Fibroblast of skin of back (primary cell): ENCODE results near the gene ALDH16A1.
"Not testable (repeated sequence)": the region's sequence is repeated elsewhere in the genome, so short reads cannot be mapped to it uniquely, and the experiment has no call there.

Experiments used
- DNase-seq: peaks from one replicate; pipeline ENCODE4 v3.0.0-alpha.2; 2013

Gene ALDH16A1

GRCh38 chr19:49441210-49441959, 11.6 kb upstream of the ALDH16A1 start, which contains the start of gene SLC17A7:
SLC17A7 (minus strand) TSS chr19:49441527; CDS start chr19:49441379, 148 bp downstream.
- no peak for DNase-seq

GRCh38 chr19:49441960-49442350, 11.1 kb upstream of the ALDH16A1 start:
- DNase-seq: no peak

- DNase-seq: peak; percentile 30
These were observed 10.7 kb upstream of the ALDH16A1 start for GRCh38 chr19:49442354-49442753.

- peak; percentile 92 for DNase-seq
These were observed 10.2 kb upstream of the ALDH16A1 start for GRCh38 chr19:49442771-49443365.

- DNase-seq: peak; percentile 95
These were observed 9.5 kb upstream of the ALDH16A1 start for GRCh38 chr19:49443366-49444099.

- not testable (repeated sequence) for DNase-seq
These were observed 8.8 kb upstream of the ALDH16A1 start for GRCh38 chr19:49444100-49444700.

GRCh38 chr19:49445997-49446396, 7.0 kb upstream of the ALDH16A1 start:
- DNase-seq: no peak

GRCh38 chr19:49447485-49448431, 5.3 kb upstream of the ALDH16A1 start:
- peak; percentile 39 for DNase-seq

- DNase-seq: no peak
These were observed 4.6 kb upstream of the ALDH16A1 start for GRCh38 chr19:49448432-49448786.

- no peak for DNase-seq
These were observed 2.6 kb upstream of the ALDH16A1 start for GRCh38 chr19:49450405-49450804.

GRCh38 chr19:49451430-49452181, 1.4 kb upstream of the ALDH16A1 start, which contains the start of gene PIH1D1:
PIH1D1 (minus strand) TSS chr19:49451814; CDS start chr19:49451574, 240 bp downstream.
- peak; percentile 100 for DNase-seq

- DNase-seq: no peak
These were observed 774 bp downstream of the ALDH16A1 start for GRCh38 chr19:49453757-49454240.

GRCh38 chr19:49455773-49456172, 2.7 kb downstream of the ALDH16A1 start:
- DNase-seq: no peak

GRCh38 chr19:49456326-49456725, 3.3 kb downstream of the ALDH16A1 start:
- DNase-seq: no peak

GRCh38 chr19:49458567-49458903, 5.5 kb downstream of the ALDH16A1 start:
- no peak for DNase-seq

- no peak for DNase-seq
These were observed 6.4 kb downstream of the ALDH16A1 start for GRCh38 chr19:49459388-49459787.

GRCh38 chr19:49461130-49461529, 8.1 kb downstream of the ALDH16A1 start:
- DNase-seq: not testable (repeated sequence)

GRCh38 chr19:49461656-49462055, 8.6 kb downstream of the ALDH16A1 start:
- DNase-seq: no peak

GRCh38 chr19:49462492-49462891, 9.5 kb downstream of the ALDH16A1 start:
- no peak for DNase-seq

GRCh38 chr19:49463960-49464740, 11.1 kb downstream of the ALDH16A1 start:
- DNase-seq: no peak
